Neural cell (in vitro differentiated cells): Measurements from ENCODE around the gene TIAM1.

Experiments
- EP300 ChIP-seq: fragments of 450-650 bp; conservative IDR thresholded peaks from 2 replicates; pipeline ENCODE4 v1.6.1; 2014; ENCODE audit warnings: antibody characterized with exemption, mild to moderate bottlenecking, moderate library complexity; ENCODE audit not compliant: poor library complexity, severe bottlenecking
- EZH2 ChIP-seq: fragments of 200-600, 300-800 bp; shearing (Covaris generic), sonication (generic); IDR thresholded peaks from 2 replicates; pipeline ENCODE4 v1.6.1; 2014; ENCODE audit warnings: antibody characterized with exemption, low read length, borderline replicate concordance, mild to moderate bottlenecking; ENCODE audit not compliant: insufficient read depth, poor library complexity, severe bottlenecking
- POLR2AphosphoS5 ChIP-seq: IDR thresholded peaks from 2 replicates; pipeline ENCODE4 v1.6.1; 2012
- RAD21 ChIP-seq: fragments of 450-650 bp; conservative IDR thresholded peaks from 2 replicates; pipeline ENCODE4 v1.6.1; 2014; ENCODE audit warnings: antibody characterized with exemption, mild to moderate bottlenecking, moderate library complexity
- TAF1 ChIP-seq: IDR thresholded peaks from 2 replicates; pipeline ENCODE4 v1.6.1; 2012; ENCODE audit warnings: low read depth
- TF ChIP-seq, protein P1 (sequence below): fragments of 450-650 bp; IDR thresholded peaks from 2 replicates; pipeline ENCODE4 v1.5.1; 2014; ENCODE audit warnings: antibody characterized with exemption, mild to moderate bottlenecking, moderate library complexity; ENCODE audit not compliant: poor library complexity, severe bottlenecking
- TF ChIP-seq, protein P2 (sequence below): IDR thresholded peaks from 2 replicates; pipeline ENCODE4 v1.6.1; 2012; ENCODE audit warnings: borderline replicate concordance

DNA sequence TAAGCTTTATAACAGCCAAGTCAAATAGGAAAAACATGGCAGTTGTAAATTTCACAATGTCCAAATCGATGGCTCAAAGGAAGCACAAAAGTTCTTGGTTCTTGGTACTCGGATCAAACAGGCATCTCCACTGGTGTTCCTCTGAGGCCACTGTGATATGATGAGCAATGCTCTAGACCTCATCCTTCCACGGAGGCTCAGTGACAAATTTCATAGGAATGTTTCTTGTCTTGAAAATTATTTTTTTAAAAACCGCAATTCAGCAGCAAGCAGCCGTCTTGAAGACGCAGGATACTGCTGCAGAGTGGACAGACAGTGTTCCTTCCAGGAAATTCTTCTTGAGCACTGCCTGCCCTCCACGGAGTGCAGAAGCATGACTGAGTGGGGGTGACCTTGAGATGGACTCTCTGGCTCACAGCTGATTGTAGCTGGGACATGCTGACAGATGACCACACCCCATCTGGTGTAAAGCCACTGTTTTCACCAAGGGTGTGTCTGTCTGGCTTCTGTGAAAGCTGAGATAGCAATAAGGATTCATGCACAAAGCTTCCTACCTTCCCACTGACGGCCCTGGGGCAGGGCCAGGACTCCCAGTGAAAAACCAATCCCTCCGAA is 61.9 kb downstream of the TIAM1 start:
- TF ChIP-seq, protein P1, sequence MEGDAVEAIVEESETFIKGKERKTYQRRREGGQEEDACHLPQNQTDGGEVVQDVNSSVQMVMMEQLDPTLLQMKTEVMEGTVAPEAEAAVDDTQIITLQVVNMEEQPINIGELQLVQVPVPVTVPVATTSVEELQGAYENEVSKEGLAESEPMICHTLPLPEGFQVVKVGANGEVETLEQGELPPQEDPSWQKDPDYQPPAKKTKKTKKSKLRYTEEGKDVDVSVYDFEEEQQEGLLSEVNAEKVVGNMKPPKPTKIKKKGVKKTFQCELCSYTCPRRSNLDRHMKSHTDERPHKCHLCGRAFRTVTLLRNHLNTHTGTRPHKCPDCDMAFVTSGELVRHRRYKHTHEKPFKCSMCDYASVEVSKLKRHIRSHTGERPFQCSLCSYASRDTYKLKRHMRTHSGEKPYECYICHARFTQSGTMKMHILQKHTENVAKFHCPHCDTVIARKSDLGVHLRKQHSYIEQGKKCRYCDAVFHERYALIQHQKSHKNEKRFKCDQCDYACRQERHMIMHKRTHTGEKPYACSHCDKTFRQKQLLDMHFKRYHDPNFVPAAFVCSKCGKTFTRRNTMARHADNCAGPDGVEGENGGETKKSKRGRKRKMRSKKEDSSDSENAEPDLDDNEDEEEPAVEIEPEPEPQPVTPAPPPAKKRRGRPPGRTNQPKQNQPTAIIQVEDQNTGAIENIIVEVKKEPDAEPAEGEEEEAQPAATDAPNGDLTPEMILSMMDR, result no peak
- TF ChIP-seq EZH2, result no peak
- TF ChIP-seq EP300, result no peak
- no peak for TF ChIP-seq POLR2AphosphoS5
- TF ChIP-seq, protein P2, sequence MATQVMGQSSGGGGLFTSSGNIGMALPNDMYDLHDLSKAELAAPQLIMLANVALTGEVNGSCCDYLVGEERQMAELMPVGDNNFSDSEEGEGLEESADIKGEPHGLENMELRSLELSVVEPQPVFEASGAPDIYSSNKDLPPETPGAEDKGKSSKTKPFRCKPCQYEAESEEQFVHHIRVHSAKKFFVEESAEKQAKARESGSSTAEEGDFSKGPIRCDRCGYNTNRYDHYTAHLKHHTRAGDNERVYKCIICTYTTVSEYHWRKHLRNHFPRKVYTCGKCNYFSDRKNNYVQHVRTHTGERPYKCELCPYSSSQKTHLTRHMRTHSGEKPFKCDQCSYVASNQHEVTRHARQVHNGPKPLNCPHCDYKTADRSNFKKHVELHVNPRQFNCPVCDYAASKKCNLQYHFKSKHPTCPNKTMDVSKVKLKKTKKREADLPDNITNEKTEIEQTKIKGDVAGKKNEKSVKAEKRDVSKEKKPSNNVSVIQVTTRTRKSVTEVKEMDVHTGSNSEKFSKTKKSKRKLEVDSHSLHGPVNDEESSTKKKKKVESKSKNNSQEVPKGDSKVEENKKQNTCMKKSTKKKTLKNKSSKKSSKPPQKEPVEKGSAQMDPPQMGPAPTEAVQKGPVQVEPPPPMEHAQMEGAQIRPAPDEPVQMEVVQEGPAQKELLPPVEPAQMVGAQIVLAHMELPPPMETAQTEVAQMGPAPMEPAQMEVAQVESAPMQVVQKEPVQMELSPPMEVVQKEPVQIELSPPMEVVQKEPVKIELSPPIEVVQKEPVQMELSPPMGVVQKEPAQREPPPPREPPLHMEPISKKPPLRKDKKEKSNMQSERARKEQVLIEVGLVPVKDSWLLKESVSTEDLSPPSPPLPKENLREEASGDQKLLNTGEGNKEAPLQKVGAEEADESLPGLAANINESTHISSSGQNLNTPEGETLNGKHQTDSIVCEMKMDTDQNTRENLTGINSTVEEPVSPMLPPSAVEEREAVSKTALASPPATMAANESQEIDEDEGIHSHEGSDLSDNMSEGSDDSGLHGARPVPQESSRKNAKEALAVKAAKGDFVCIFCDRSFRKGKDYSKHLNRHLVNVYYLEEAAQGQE, result no peak
- no peak for TF ChIP-seq RAD21
- no peak for TF ChIP-seq TAF1
